GM23248 (cell line): Measurements from ENCODE around the gene PIGR.

Experiments used
- EZH2 ChIP-seq: fragments of 200-600 bp; sonication (generic); IDR thresholded peaks from 2 replicates; pipeline ENCODE4 v1.6.1; 2018; ENCODE audit warnings: antibody characterized with exemption, mild to moderate bottlenecking; ENCODE audit not compliant: insufficient read depth, poor library complexity, severe bottlenecking
- EZH2phosphoT487 ChIP-seq: fragments of 200-600 bp; sonication (generic); IDR thresholded peaks from 2 replicates; pipeline ENCODE4 v1.6.1; 2018; ENCODE audit warnings: antibody characterized with exemption, moderate library complexity, mild to moderate bottlenecking, low read depth; ENCODE audit not compliant: insufficient read depth

GRCh38 chr1:206937425-206937824 lies 8.8 kb downstream of the PIGR start:
- no peak for TF ChIP-seq EZH2
- TF ChIP-seq EZH2phosphoT487: no peak
